Mesodermal cell (in vitro differentiated cells): Measurements from ENCODE around the gene KLF17.

Experiments used
- H3K27ac ChIP-seq: 2 replicates; pipeline ENCODE4 v1.7.0; 2013; ENCODE audit warnings: mild to moderate bottlenecking, low read depth, low read length, moderate library complexity; ENCODE audit not compliant: severe bottlenecking
- H3K36me3 ChIP-seq: 2 replicates; pipeline ENCODE4 v1.7.1; 2013; ENCODE audit warnings: mild to moderate bottlenecking, low read length, moderate library complexity; ENCODE audit not compliant: control insufficient read depth, insufficient read depth
- H3K4me1 ChIP-seq: one replicate; pipeline ENCODE4 v1.7.1; 2013; ENCODE audit warnings: mild to moderate bottlenecking, low read length; ENCODE audit not compliant: insufficient read depth, control insufficient read depth, poor library complexity, severe bottlenecking
- H3K4me3 ChIP-seq: 2 replicates; pipeline ENCODE4 v1.7.0; 2013; ENCODE audit warnings: low read length, control low read depth, mild to moderate bottlenecking; ENCODE audit not compliant: insufficient read depth, poor library complexity, severe bottlenecking; ENCODE audit errors: extremely low read depth
- H3K9me3 ChIP-seq: 2 replicates; pipeline ENCODE4 v1.7.1; 2013; ENCODE audit warnings: mild to moderate bottlenecking, low read length, moderate library complexity; ENCODE audit not compliant: control insufficient read depth
- WGBS, 2 experiments: methylation state at CpG; one replicate each; pipeline ENCODE4 v1.1.5; 2013; ENCODE audit warnings: missing lambda C conversion rate in 2 of 2; ENCODE audit not compliant: insufficient coverage in 2 of 2; 5-methylcytosine and 5-hydroxymethylcytosine counted together

KLF17 gene

GRCh38 chr1:44086692-44087474 lies 31.7 kb upstream of the KLF17 start:
- no peaks in the 10 kb centered on the region for H3K9me3 ChIP-seq
- 96 to 98% methylated on average over 4 of the region's 4 CpGs for WGBS, 2 experiments
- no peak overlapping the region for H3K4me3 ChIP-seq
- peaks cover 15% of the 10 kb centered on the region for H3K4me1 ChIP-seq
- no peaks in the 10 kb centered on the region for H3K36me3 ChIP-seq
- H3K27ac ChIP-seq: no peak overlapping the region

- Histone ChIP-seq H3K4me3 (no peak overlapping the region), H3K27ac (no peak overlapping the region)
These were observed 29.1 kb upstream of the KLF17 start for GRCh38 chr1:44089371-44090048.

DNA sequence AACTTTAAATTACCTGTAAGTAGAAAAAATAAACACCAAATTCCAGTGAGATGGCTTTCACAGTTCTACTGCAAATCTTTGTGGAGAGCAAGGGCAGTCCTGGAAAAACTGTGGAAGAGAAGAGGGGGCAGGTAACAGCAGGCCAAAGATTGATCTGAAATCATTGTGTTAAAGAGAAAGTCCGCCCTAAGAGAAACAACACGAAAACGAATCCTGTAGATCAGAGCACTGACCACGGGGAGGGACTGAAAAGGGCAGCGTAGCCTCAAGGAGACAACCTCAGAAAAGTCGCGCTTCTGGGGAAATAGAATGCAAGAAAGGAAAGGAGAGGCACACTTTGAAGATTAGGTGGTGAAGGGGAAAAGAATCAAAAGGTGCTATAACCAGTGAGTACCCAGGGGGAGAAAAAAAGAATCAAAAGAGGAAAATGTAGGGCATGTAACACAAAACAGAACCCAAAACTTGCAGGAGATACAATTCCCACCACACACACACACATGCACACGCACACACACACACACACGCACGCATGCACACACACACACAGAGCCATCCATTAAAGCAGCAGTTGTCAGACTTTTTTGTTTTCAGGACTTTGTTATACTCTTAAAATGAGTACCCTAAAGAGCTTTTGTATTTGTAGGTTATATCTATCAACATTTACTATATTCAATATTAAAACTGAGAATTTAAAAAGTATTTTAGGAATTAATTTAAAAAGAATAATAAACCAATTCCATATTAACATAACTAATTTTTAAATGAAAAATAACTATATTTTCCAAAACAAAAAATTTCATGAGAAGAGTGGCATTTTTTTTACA lies 28.0 kb upstream of the KLF17 start:
- 78 to 79% methylated on average over 7 of the region's 10 CpGs for WGBS, 2 experiments
- Histone ChIP-seq H3K4me3 (no peak overlapping the region), H3K4me1 (peaks cover 15% of the 10 kb centered on the region), H3K9me3 (no peaks in the 10 kb centered on the region), H3K36me3 (no peaks in the 10 kb centered on the region), H3K27ac (no peak overlapping the region)

More at GRCh38 chr1:44089371-44090048, 29.1 kb upstream of the KLF17 start:
- Histone ChIP-seq H3K4me1 (peaks cover 15% of the 10 kb centered on the region), H3K36me3 (no peaks in the 10 kb centered on the region), H3K9me3 (no peaks in the 10 kb centered on the region)
- WGBS, 2 experiments: 76 to 81% methylated on average over 9 to 10 of the region's 13 CpGs

DNA sequence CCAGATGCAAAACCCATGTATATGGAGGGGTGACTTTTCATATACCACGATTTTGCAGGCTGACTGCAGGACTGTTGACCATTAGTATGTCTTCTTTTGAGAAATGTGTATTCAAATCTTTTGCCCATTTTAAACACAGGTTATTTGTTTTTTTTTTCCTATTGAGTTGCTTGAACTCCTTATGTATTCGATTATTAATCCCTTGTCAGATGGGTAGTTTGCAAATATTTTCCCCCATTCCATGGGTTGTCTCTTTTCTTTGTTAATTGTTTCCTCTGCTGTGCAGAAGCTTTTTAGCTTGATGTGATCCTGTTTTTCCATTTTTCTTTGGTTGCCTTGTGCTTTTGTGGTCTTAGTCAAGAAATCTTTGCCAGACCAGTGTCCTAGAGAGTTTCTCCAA lies 24.6 kb upstream of the KLF17 start:
- no CpG with 5 or more reads among the region's 2 CpGs for WGBS, 2 experiments
- H3K9me3 ChIP-seq: no peaks in the 10 kb centered on the region
- H3K27ac ChIP-seq: no peak overlapping the region
- no peak overlapping the region for H3K4me3 ChIP-seq
- no peaks in the 10 kb centered on the region for H3K36me3 ChIP-seq
- peaks cover 15% of the 10 kb centered on the region for H3K4me1 ChIP-seq

DNA sequence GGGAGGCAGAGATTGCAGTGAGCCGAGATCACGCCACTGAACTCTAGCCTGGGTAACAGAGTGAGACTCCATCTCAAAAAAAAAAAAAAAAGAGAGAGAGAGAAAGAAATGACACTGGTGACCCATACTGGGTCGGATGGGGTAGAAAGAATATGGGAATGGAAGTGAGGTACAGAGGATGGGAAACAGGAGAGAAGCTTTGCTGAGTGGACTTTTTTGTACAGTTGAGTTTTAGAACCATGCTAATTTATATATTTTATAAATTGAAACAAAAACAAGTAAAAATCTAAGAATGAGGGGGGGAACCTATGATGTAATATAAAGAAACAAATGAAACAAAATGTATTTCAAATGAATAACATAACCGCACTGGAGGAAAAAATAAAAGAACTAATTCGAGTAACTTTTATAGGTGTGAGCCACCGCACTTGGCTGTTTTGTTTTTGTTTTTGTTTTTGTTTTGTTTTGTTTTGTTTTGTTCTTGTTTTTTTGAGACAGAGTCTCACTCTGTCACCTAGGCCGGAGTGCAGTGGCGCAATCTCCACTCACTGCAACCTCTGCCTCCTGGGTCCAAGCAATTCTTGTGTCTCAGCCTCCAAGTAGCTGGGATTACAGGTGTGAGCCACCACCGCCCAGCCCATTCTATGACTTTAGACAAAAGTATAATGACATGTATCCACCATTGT lies 18.3 kb upstream of the KLF17 start:
- Histone ChIP-seq H3K4me1 (no peaks in the 10 kb centered on the region), H3K9me3 (no peaks in the 10 kb centered on the region), H3K27ac (no peak overlapping the region), H3K36me3 (no peaks in the 10 kb centered on the region), H3K4me3 (no peak overlapping the region)
- 85 to 91% methylated on average over 4 to 7 of the region's 9 CpGs for WGBS, 2 experiments

GRCh38 chr1:44101328-44101727 lies 17.3 kb upstream of the KLF17 start:
- Histone ChIP-seq H3K36me3 (no peaks in the 10 kb centered on the region), H3K27ac (no peak overlapping the region), H3K9me3 (no peaks in the 10 kb centered on the region), H3K4me3 (no peak overlapping the region), H3K4me1 (no peaks in the 10 kb centered on the region)
- 82 to 89% methylated on average over 5 of the region's 7 CpGs for WGBS, 2 experiments

DNA sequence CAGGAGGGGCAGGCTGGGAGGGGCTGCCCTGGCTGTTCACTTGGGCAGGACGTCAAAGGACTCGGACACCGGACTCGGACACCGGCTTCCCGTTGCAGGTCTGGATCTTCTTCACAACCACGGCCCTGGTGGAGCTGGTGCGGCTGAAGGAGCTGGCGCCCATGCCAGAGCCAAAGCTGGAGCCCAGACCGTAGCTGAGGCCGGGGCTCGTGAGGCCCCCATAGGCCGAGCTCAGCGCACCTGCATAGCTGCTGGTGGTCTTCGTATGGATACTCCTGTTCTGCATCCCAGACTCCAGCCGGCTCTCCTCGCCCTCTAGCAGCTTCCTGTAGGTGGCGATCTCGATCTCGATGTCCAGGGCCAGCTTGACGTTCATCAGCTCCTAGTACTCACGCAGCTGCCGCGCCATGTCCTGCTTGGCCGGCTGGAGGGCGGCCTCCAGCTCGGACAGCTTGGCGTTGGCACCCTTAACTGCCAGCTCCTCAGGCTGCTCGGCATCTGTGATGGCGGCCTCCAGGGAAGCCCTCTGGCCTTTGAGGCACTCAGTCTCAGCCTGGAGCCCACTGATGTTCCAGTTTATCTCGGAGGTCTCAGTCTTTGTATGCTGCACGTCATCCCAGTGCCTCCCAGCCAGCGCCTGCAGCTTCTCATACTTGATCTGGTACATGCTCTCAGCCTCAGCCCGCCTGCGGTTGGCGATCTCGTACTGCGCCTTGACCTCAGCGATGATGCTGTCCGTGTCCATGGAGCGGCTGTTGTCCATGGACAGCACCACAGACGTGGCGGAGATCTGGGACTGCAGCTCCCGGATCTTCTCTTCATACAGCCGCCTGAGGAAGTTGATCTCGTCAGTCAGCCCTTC lies 15.1 kb upstream of the KLF17 start:
- no peak overlapping the region for H3K27ac ChIP-seq
- WGBS, 2 experiments: 76 to 77% methylated on average over 44 to 46 of the region's 46 CpGs
- no peaks in the 10 kb centered on the region for H3K36me3 ChIP-seq
- no peak overlapping the region for H3K4me3 ChIP-seq
- H3K4me1 ChIP-seq: no peaks in the 10 kb centered on the region
- no peaks in the 10 kb centered on the region for H3K9me3 ChIP-seq

DNA sequence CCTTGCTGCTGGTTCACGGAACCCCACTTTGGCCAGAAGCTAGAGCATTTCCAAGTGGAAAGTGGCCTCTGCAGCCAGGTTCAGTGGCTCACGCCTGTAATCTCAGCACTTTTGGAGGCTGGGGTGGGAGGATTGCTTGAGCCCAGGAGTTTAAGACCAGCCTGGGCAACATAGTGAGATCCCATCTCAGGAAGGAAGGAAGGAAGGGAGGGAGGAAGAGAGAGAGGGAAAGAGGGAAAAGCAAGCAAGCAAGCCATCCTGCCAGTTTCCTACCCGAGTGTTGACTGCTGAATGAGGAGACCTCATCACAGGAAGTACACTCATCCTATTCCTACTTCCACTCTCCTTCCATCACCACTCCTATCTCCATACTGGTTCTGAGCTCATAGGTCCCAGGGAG lies 12.8 kb upstream of the KLF17 start:
- H3K9me3 ChIP-seq: no peaks in the 10 kb centered on the region
- 100% methylated on average over 1 to 2 of the region's 3 CpGs for WGBS, 2 experiments
- no peak overlapping the region for H3K27ac ChIP-seq
- no peaks in the 10 kb centered on the region for H3K4me1 ChIP-seq
- no peak overlapping the region for H3K4me3 ChIP-seq
- no peaks in the 10 kb centered on the region for H3K36me3 ChIP-seq

DNA sequence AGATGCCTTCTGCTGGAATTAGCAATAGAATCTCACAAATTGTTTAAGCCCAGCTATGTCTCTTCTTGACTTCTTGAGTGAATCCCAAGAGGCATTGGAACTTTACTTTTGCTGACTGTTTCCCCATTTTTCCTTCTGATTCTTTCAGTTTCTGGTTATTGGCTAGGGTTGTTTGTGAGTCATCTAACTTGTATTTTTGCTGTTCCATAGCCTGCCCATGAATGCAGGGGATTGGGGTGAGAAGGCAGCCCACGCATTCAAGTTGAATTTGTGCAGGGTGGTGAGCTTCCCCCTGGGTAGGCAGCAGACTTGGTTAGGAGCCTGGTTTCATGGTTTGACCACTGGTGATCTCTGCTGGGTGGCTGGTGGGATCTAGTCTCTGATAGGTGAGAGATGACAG lies 10.4 kb upstream of the KLF17 start:
- Histone ChIP-seq H3K9me3 (no peaks in the 10 kb centered on the region), H3K4me1 (no peaks in the 10 kb centered on the region), H3K36me3 (no peaks in the 10 kb centered on the region), H3K4me3 (no peak overlapping the region), H3K27ac (no peak overlapping the region)
- 75% methylated on average over 1 of the region's 1 CpG; no CpG with 5 or more reads in 1 of the 2 experiments for WGBS, 2 experiments
